ENCODE data around the gene C3orf18. TPM values are rescaled to one million over a fixed set of nuclear protein-coding genes. Genes with fewer than 3 reads are reported as not detected.

Gene C3orf18
- polyA plus RNA-seq, 1 donor (not counting 4 experiments of a cell fraction or from before 2014, with no cell fraction given) = 1.4 TPM

GRCh38 chr3:50554553-50554952 is 13.0 kb downstream of the C3orf18 start:
- H3K4me1 ChIP-seq (ENCODE audit: control insufficient read depth, extremely low read depth, insufficient read depth, low read length) = no peaks in the 10 kb centered on the region
- H3K79me2 ChIP-seq (ENCODE audit: control insufficient read depth, insufficient read depth, low read length) = no peaks in the 10 kb centered on the region
- no peak overlapping the region for H3K4me2 ChIP-seq (ENCODE audit: control insufficient read depth, extremely low read depth, insufficient read depth, low read depth, low read length)
- H3K27me3 ChIP-seq (ENCODE audit: control insufficient read depth, extremely low read depth, insufficient read depth, low read length) = peaks cover 47% of the 10 kb centered on the region
- dilution Hi-C loops (cut with MboI; ENCODE audit: extremely low pct_ligation_motif_present, low sequenced_read_pairs) = no loop called here
- no peak for FAIRE-seq
- H3K36me3 ChIP-seq (ENCODE audit: control insufficient read depth in 2 of 2, extremely low read depth in 1 of 2, insufficient read depth in 2 of 2, low read length in 2 of 2) = no peaks in the 10 kb centered on the region
- H2AFZ ChIP-seq (ENCODE audit: control insufficient read depth, low read length) = no peak overlapping the region
- DNase-seq (ENCODE audit: low read depth, low spot score) = no peak
- no peak overlapping the region for H3K9ac ChIP-seq (ENCODE audit: control insufficient read depth, extremely low read depth, insufficient read depth, low read length)
- H4K20me1 ChIP-seq (ENCODE audit: control insufficient read depth, extremely low read depth, insufficient read depth, low read length) = no peaks in the 10 kb centered on the region
- H3K9me3 ChIP-seq (ENCODE audit: control insufficient read depth, low read depth, low read length) = no peaks in the 10 kb centered on the region
- no peaks in the 10 kb centered on the region for H3K9me1 ChIP-seq (ENCODE audit: control insufficient read depth, extremely low read depth, insufficient read depth, low read length)
- H3K27ac ChIP-seq (ENCODE audit: control insufficient read depth, insufficient read depth, low read length) = no peak overlapping the region
- no peak overlapping the region for H3K4me3 ChIP-seq (ENCODE audit: control insufficient read depth in 2 of 3, extremely low read depth in 1 of 3, insufficient read depth in 2 of 3, low read depth in 1 of 3, low read length in 3 of 3)
- TF ChIP-seq CTCF (optimal IDR thresholded peaks at IDR 0.05 in 1 of 3, IDR thresholded peaks at IDR 0.05 in 1 of 3, conservative IDR thresholded peaks at IDR 0.05 in 1 of 3; ENCODE audit: extremely low read depth in 1 of 3, insufficient read depth in 2 of 3, low read length in 3 of 3) = no peak

- no peak for DNase-seq (ENCODE audit: low read depth, low spot score)
- Histone ChIP-seq H3K9me3 (ENCODE audit: control insufficient read depth, low read depth, low read length) (no peaks in the 10 kb centered on the region), H3K79me2 (ENCODE audit: control insufficient read depth, insufficient read depth, low read length) (no peaks in the 10 kb centered on the region), H4K20me1 (ENCODE audit: control insufficient read depth, extremely low read depth, insufficient read depth, low read length) (no peaks in the 10 kb centered on the region), H3K4me1 (ENCODE audit: control insufficient read depth, extremely low read depth, insufficient read depth, low read length) (peaks cover 8% of the 10 kb centered on the region), H3K4me2 (ENCODE audit: control insufficient read depth, extremely low read depth, insufficient read depth, low read depth, low read length) (no peak overlapping the region), H3K9ac (ENCODE audit: control insufficient read depth, extremely low read depth, insufficient read depth, low read length) (no peak overlapping the region), H3K27me3 (ENCODE audit: control insufficient read depth, extremely low read depth, insufficient read depth, low read length) (peaks cover 43% of the 10 kb centered on the region), H3K36me3 (ENCODE audit: control insufficient read depth in 2 of 2, extremely low read depth in 1 of 2, insufficient read depth in 2 of 2, low read length in 2 of 2) (no peaks in the 10 kb centered on the region), H2AFZ (ENCODE audit: control insufficient read depth, low read length) (no peak overlapping the region), H3K4me3 (ENCODE audit: control insufficient read depth in 2 of 3, extremely low read depth in 1 of 3, insufficient read depth in 2 of 3, low read depth in 1 of 3, low read length in 3 of 3) (no peak overlapping the region), H3K27ac (ENCODE audit: control insufficient read depth, insufficient read depth, low read length) (no peak overlapping the region), H3K9me1 (ENCODE audit: control insufficient read depth, extremely low read depth, insufficient read depth, low read length) (no peaks in the 10 kb centered on the region)
- dilution Hi-C loops (cut with MboI; ENCODE audit: extremely low pct_ligation_motif_present, low sequenced_read_pairs) = no loop called here
- FAIRE-seq = no peak
- TF ChIP-seq EZH2 (IDR thresholded peaks at IDR 0.05; ENCODE audit: low read length) = no peak
- no peak for TF ChIP-seq CTCF (optimal IDR thresholded peaks at IDR 0.05 in 1 of 3, IDR thresholded peaks at IDR 0.05 in 1 of 3, conservative IDR thresholded peaks at IDR 0.05 in 1 of 3; ENCODE audit: extremely low read depth in 1 of 3, insufficient read depth in 2 of 3, low read length in 3 of 3)
These were observed 14.9 kb downstream of the C3orf18 start for GRCh38 chr3:50552598-50552997.

Data from keratinocyte (primary cell).